GM12878 (cell line): ENCODE results near the gene SP3. TPM values are rescaled to one million over a fixed set of nuclear protein-coding genes. Genes with fewer than 3 reads are reported as not detected.

Experiments
- ATAC-seq: fragments of 200-7000 bp; cut with Tn5 transposase; 3 replicates; pipeline ENCODE4 v1.9.1; 2020; ENCODE audit warnings: mild to moderate bottlenecking, moderate library complexity
- BruUV-seq: library from RNA; stranded (reverse); fragments of 400-500 nt; replicated peaks from 2 replicates; lab custom pipeline; 2021; lab: Mats Ljungman, UMichigan
- CTCF ChIA-PET: fragments of 300-600 bp; sonication (Branson Sonifier 250); formaldehyde crosslinking; extraction: SDS; loops from one replicate; lab custom pipeline; 2021; ENCODE audit warnings: inconsistent platforms; lab: Yijun Ruan, JAX
- POLR2A ChIA-PET: fragments of 350-600 bp; formaldehyde crosslinking; extraction: SDS; loops from one replicate; lab custom pipeline; 2021; ENCODE audit warnings: inconsistent platforms; lab: Charles Lee
- RAD21 ChIA-PET: fragments of 300-600 bp; sonication (Branson Sonifier 250); formaldehyde crosslinking; loops from one replicate; lab custom pipeline; 2023; ENCODE audit warnings: antibody characterized with exemption; ENCODE audit not compliant: unreplicated experiment; lab: Charles Lee
- SMC1A ChIA-PET: fragments of 300-600 bp; sonication (Branson Sonifier 250); formaldehyde crosslinking; loops from one replicate; lab custom pipeline; 2023; ENCODE audit not compliant: unreplicated experiment, uncharacterized antibody; lab: Charles Lee
- DNase-seq: peaks from one replicate; pipeline ENCODE4 v3.0.0-alpha.2; 2011; ENCODE audit warnings: low read depth, low spot score
- FAIRE-seq: peaks from 3 replicates; lab custom pipeline; 2011; peaks lifted over from hg19 to GRCh38; lab: Jason Lieb, UNC
- H2AFZ ChIP-seq: 2 replicates; pipeline ENCODE4 v1.6.0; 2011; ENCODE audit warnings: low read depth, low read length, control low read depth; ENCODE audit not compliant: control insufficient read depth
- H3K27ac ChIP-seq: 2 replicates; pipeline ENCODE4 v1.5.1; 2011; ENCODE audit warnings: control low read depth; ENCODE audit not compliant: control insufficient read depth, insufficient read depth
- H3K27me3 ChIP-seq, 2 experiments: replicated peaks in 1 of 2; 2 replicates each; pipeline versions ENCODE4 v1.6.0 to v1.6.1; 2011; ENCODE audit warnings: low read length in 1 of 2; ENCODE audit not compliant: control insufficient read depth in 2 of 2, insufficient read depth in 2 of 2
- H3K36me3 ChIP-seq, 2 experiments: 2 replicates each; pipeline ENCODE4 v1.5.1; 2011; ENCODE audit warnings: low read length in 1 of 2; ENCODE audit not compliant: control insufficient read depth in 2 of 2, insufficient read depth in 2 of 2
- H3K4me1 ChIP-seq: 2 replicates; pipeline ENCODE4 v1.6.1; 2011; ENCODE audit warnings: mild to moderate bottlenecking, low read length, moderate library complexity, mixed read lengths; ENCODE audit not compliant: control insufficient read depth, insufficient read depth
- H3K4me2 ChIP-seq: 2 replicates; pipeline ENCODE4 v1.6.0; 2011; ENCODE audit warnings: control low read depth; ENCODE audit not compliant: control insufficient read depth, insufficient read depth
- H3K4me3 ChIP-seq: fragments of 200-600 bp; sonication (generic); 2 replicates; pipeline ENCODE4 v1.5.1; 2016
- H3K79me2 ChIP-seq: 2 replicates; pipeline ENCODE4 v1.6.0; 2011; ENCODE audit warnings: low read length; ENCODE audit not compliant: control insufficient read depth, insufficient read depth
- H3K9ac ChIP-seq: 2 replicates; pipeline ENCODE4 v1.8.0; 2011; ENCODE audit warnings: low read length, control low read depth, mixed read lengths; ENCODE audit not compliant: control insufficient read depth, insufficient read depth
- H3K9me3 ChIP-seq: replicated peaks from 3 replicates; pipeline ENCODE4 v1.5.1; 2011; ENCODE audit warnings: mild to moderate bottlenecking, low read length; ENCODE audit not compliant: control insufficient read depth, insufficient read depth
- H4K20me1 ChIP-seq: 2 replicates; pipeline ENCODE4 v1.6.0; 2011; ENCODE audit not compliant: control insufficient read depth, insufficient read depth
- BCL11A ChIP-seq: IDR thresholded peaks from 2 replicates; pipeline ENCODE4 v1.6.1; 2011; ENCODE audit warnings: low read depth, low read length
- CBX5 ChIP-seq: sonication (generic); IDR thresholded peaks from 2 replicates; pipeline ENCODE4 v1.6.1; 2016; ENCODE audit warnings: low read depth, moderate library complexity, mild to moderate bottlenecking, inconsistent platforms
- EGR1 ChIP-seq, 2 experiments: IDR thresholded peaks; 1 replicate in 1 of 2; 2 replicates in 1 of 2; pipeline ENCODE4 v1.6.1; 2011 to 2012; ENCODE audit warnings: low read depth in 2 of 2, low read length in 2 of 2, borderline replicate concordance in 1 of 2, mild to moderate bottlenecking in 1 of 2, moderate library complexity in 1 of 2
- GABPA ChIP-seq: IDR thresholded peaks from 2 replicates; pipeline ENCODE4 v1.6.1; 2014; ENCODE audit warnings: antibody characterized with exemption, low read depth, mild to moderate bottlenecking, inconsistent platforms
- NFYB ChIP-seq: IDR thresholded peaks from 2 replicates; pipeline ENCODE4 v1.6.1; 2011; ENCODE audit warnings: low read depth, mild to moderate bottlenecking, low read length, improper control_type of control experiment, moderate library complexity; ENCODE audit not compliant: insufficient read depth
- SMAD1 ChIP-seq: fragments of 450-650 bp; IDR thresholded peaks from 2 replicates; pipeline ENCODE4 v1.6.1; 2018; ENCODE audit warnings: mild to moderate bottlenecking, low read depth; ENCODE audit not compliant: partially characterized antibody
- SP1 ChIP-seq: IDR thresholded peaks from one replicate; pipeline ENCODE4 v1.6.1; 2011; ENCODE audit warnings: low read depth, low read length
- ZBTB4 ChIP-seq: fragments of 450-650 bp; formaldehyde crosslinking; IDR thresholded peaks from 2 replicates; pipeline ENCODE4 v1.4.0; 2022; ENCODE audit warnings: mild to moderate bottlenecking, moderate library complexity
- ZNF592 ChIP-seq: fragments of 450-650 bp; IDR thresholded peaks from 2 replicates; pipeline ENCODE4 v1.6.1; 2017; ENCODE audit warnings: mild to moderate bottlenecking, moderate library complexity
- WGBS: methylation state at CpG from one replicate; pipeline ENCODE4 v1.1.6; 2016; ENCODE audit warnings: low lambda C conversion rate; ENCODE audit not compliant: insufficient replicate concordance, insufficient coverage; ENCODE audit errors: missing lambda C conversion rate; 5-methylcytosine and 5-hydroxymethylcytosine counted together
- in situ Hi-C: fragments of 300-500 bp; cut with MboI; formaldehyde crosslinking; loops from 9 replicates; pipeline ENCODE4 v1.14.3; 2018; ENCODE audit warnings: mixed read lengths
- intact Hi-C: fragments of 100-400 bp; cut with micrococcal nuclease; formaldehyde crosslinking; loops from one replicate; pipeline ENCODE4 v1.14.2; 2022; ENCODE audit not compliant: unreplicated experiment
- polyA plus RNA-seq, 11 experiments: library from polyadenylated mRNA; depleted of rRNA in 4 of 11; unstranded in 6 of 11; stranded (reverse) in 5 of 11; fragments of >200 nt; fragmentation: Nextera tagmentation in 4 of 11; fragmentation: Illumina TruSeq in 1 of 11; extraction: Ambion mirVana in 4 of 11; extraction: Trizol in 1 of 11; gene quantifications; 1 replicate in 1 of 11; 2 replicates in 10 of 11; pipeline versions ENCODE4 v1.2.1 to v1.2.3, GENCODE V29; 2011 to 2016; ENCODE audit warnings: inconsistent platforms in 2 of 11, missing spikeins in 2 of 11, low read depth in 1 of 11
- total RNA-seq, 4 experiments: library from RNA; depleted of rRNA in 3 of 4; stranded (reverse); fragments of >200 nt in 3 of 4; fragmentation: Illumina TruSeq in 1 of 4; extraction: Trizol in 1 of 4; gene quantifications; 2 replicates each; pipeline versions ENCODE4 v1.2.1 to v1.2.3, GENCODE V29; 2013 to 2021
- TF ChIP-seq, protein P1 (sequence below): fragments of 450-650 bp; IDR thresholded peaks from 2 replicates; pipeline ENCODE4 v1.6.1; 2017; ENCODE audit warnings: mild to moderate bottlenecking, low read depth, inconsistent platforms; ENCODE audit not compliant: poor library complexity, severe bottlenecking
- TF ChIP-seq, protein P2 (sequence below): IDR thresholded peaks from 2 replicates; pipeline ENCODE4 v1.6.1; 2011; ENCODE audit warnings: low read depth, low read length, improper control_type of control experiment, borderline replicate concordance

Gene SP3
- total and polyA plus RNA-seq, 10 of the 15 experiments (the other 5 are each of a cell fraction or from before 2014, with no cell fraction given): 9.9 to 87.6 (median 52.4) TPM

DNA sequence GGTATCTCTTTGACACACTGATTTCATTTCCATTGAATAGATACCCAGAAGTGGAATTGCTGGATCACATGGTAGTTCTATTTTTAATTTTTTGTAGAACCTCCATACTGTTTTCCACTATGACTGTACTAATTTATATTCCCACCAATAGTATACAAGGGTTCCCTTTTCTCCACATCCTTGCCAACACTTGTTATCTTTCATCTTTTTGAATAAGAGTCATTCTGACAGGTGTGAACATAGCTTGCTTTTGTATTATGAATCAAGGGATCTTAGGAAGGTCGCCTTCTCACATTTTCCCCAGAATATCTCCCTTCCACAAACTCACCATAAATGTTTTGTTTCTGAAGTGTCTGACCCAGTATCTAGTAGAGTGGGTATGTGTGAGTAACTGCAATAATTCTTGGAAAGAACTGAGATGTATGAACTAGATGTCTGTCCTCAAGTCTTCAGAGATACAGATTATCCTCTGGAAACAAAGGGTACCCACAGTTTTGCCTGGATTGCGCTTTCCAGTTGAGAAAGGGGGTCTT is 17.1 kb upstream of the SP3 start:
- Histone ChIP-seq H3K9me3 (no peaks in the 10 kb centered on the region), H3K79me2 (no peaks in the 10 kb centered on the region), H4K20me1 (no peaks in the 10 kb centered on the region), H3K27ac (no peak overlapping the region), H3K4me2 (no peak overlapping the region), H3K9ac (no peak overlapping the region), H3K4me1 (no peaks in the 10 kb centered on the region), H2AFZ (no peak overlapping the region), H3K4me3 (no peak overlapping the region), H3K27me3 (no peaks in the 10 kb centered on the region), H3K36me3 (no peaks in the 10 kb centered on the region)
- ChIA-PET SMC1A (no interaction called here), RAD21 (no interaction called here), POLR2A (no interaction called here), CTCF (no interaction called here)
- intact Hi-C loops: no loop called here
- TF ChIP-seq CBX5: no peak
- TF ChIP-seq EGR1 (IDR thresholded peaks at IDR 0.05; ENCODE audit: borderline replicate concordance in 1 of 2, low read depth in 2 of 2, low read length in 2 of 2): no peak
- no peak for TF ChIP-seq BCL11A
- TF ChIP-seq ZBTB4: no peak
- no peak for TF ChIP-seq NFYB
- TF ChIP-seq SMAD1: no peak
- TF ChIP-seq ZNF592: no peak
- TF ChIP-seq GABPA: no peak
- TF ChIP-seq, protein P1, sequence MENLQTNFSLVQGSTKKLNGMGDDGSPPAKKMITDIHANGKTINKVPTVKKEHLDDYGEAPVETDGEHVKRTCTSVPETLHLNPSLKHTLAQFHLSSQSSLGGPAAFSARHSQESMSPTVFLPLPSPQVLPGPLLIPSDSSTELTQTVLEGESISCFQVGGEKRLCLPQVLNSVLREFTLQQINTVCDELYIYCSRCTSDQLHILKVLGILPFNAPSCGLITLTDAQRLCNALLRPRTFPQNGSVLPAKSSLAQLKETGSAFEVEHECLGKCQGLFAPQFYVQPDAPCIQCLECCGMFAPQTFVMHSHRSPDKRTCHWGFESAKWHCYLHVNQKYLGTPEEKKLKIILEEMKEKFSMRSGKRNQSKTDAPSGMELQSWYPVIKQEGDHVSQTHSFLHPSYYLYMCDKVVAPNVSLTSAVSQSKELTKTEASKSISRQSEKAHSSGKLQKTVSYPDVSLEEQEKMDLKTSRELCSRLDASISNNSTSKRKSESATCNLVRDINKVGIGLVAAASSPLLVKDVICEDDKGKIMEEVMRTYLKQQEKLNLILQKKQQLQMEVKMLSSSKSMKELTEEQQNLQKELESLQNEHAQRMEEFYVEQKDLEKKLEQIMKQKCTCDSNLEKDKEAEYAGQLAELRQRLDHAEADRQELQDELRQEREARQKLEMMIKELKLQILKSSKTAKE: no peak
- TF ChIP-seq, protein P2, sequence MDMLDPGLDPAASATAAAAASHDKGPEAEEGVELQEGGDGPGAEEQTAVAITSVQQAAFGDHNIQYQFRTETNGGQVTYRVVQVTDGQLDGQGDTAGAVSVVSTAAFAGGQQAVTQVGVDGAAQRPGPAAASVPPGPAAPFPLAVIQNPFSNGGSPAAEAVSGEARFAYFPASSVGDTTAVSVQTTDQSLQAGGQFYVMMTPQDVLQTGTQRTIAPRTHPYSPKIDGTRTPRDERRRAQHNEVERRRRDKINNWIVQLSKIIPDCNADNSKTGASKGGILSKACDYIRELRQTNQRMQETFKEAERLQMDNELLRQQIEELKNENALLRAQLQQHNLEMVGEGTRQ: no peak
- no peak for TF ChIP-seq SP1
- DNase-seq (no peak), ATAC-seq (no peak), FAIRE-seq (no peak)
- BruUV-seq: no TSS peak
- in situ Hi-C loops: no loop called here
- WGBS: 50% methylated on average over 2 of the region's 2 CpGs
